HepG2 (cell line): Measurements from ENCODE around the gene KLHL7. TPM values are rescaled to one million over a fixed set of nuclear protein-coding genes. Genes with fewer than 3 reads are reported as not detected.
A peak's percentile ranks its signal among the peaks of the same experiment; 100 is the strongest.

ENCODE experiments used
- BHLHE40 ChIP-seq: IDR thresholded peaks from 2 replicates; pipeline ENCODE4 v1.6.1; 2011; ENCODE audit warnings: low read length, improper control_type of control experiment
- DPF2 ChIP-seq: sonication (generic); formaldehyde crosslinking; IDR thresholded peaks from 2 replicates; pipeline ENCODE4 v1.4.0; 2020; ENCODE audit warnings: mild to moderate bottlenecking, low read depth, missing genetic modification reagents, borderline replicate concordance
- FOXO4 ChIP-seq: sonication (generic); formaldehyde crosslinking; conservative IDR thresholded peaks from 2 replicates; pipeline ENCODE4 v1.8.1; 2023; ENCODE audit warnings: missing genetic modification reagents
- GABPA ChIP-seq, 2 experiments: IDR thresholded peaks; 2 replicates each; pipeline ENCODE4 v1.6.1; 2011 to 2016; ENCODE audit warnings: low read depth in 2 of 2, low read length in 1 of 2, missing biosample characterization in 1 of 2, missing genetic modification characterization in 1 of 2
- HNF4A ChIP-seq: sonication (generic); formaldehyde crosslinking; IDR thresholded peaks from 2 replicates; pipeline ENCODE4 v1.4.0; 2020; ENCODE audit warnings: missing genetic modification reagents
- MAFG ChIP-seq: sonication (generic); formaldehyde crosslinking; IDR thresholded peaks from 2 replicates; pipeline ENCODE4 v1.5.1; 2020; ENCODE audit warnings: mild to moderate bottlenecking, missing genetic modification reagents
- MYNN ChIP-seq: sonication (generic); formaldehyde crosslinking; IDR thresholded peaks from 2 replicates; pipeline ENCODE4 v1.4.0; 2020; ENCODE audit warnings: mild to moderate bottlenecking, low read depth, missing genetic modification reagents
- RELA ChIP-seq: sonication (generic); formaldehyde crosslinking; IDR thresholded peaks from 2 replicates; pipeline ENCODE4 v1.4.0; 2020; ENCODE audit warnings: missing genetic modification reagents
- RNF2 ChIP-seq: fragments of 450-650 bp; conservative IDR thresholded peaks from 2 replicates; pipeline ENCODE4 v1.6.1; 2016; ENCODE audit warnings: low read depth
- ZC3H13 ChIP-seq: sonication (generic); formaldehyde crosslinking; IDR thresholded peaks from 2 replicates; pipeline ENCODE4 v1.8.1; 2023; ENCODE audit warnings: mild to moderate bottlenecking, missing genetic modification reagents, moderate library complexity
- polyA plus RNA-seq, 8 experiments: library from polyadenylated mRNA; depleted of rRNA in 3 of 8; stranded (reverse) in 7 of 8; unstranded in 1 of 8; fragments of >200 nt; fragmentation: Illumina TruSeq in 4 of 8; extraction: Trizol in 4 of 8; gene quantifications; 2 replicates each; pipeline versions ENCODE4 v1.2.1 to v1.2.3, GENCODE V29; 2011 to 2016; ENCODE audit warnings: low read depth in 4 of 8, missing spikeins in 1 of 8, mixed read lengths in 1 of 8; ENCODE audit not compliant: insufficient read depth in 1 of 8
- total RNA-seq, 5 experiments: library from RNA; depleted of rRNA; stranded (reverse); fragments of >200 nt; fragmentation: Illumina TruSeq; extraction: Trizol; gene quantifications; 2 replicates each; pipeline ENCODE4 v1.2.3, GENCODE V29; 2016; ENCODE audit warnings: low read depth in 1 of 5
- TF ChIP-seq, protein P1 (sequence below): sonication (generic); formaldehyde crosslinking; IDR thresholded peaks from 2 replicates; pipeline ENCODE4 v1.4.0; 2020; ENCODE audit warnings: mild to moderate bottlenecking, missing genetic modification reagents, borderline replicate concordance
- TF ChIP-seq, protein P2 (sequence below): IDR thresholded peaks from 2 replicates; pipeline ENCODE4 v1.6.1; 2016; ENCODE audit warnings: missing compliant biosample characterization, missing genetic modification reagents, borderline replicate concordance

The KLHL7 gene
- total and polyA plus RNA-seq, 2 of the 13 experiments (the other 11 are each of a cell fraction or from before 2014, with no cell fraction given), result 16.2 to 34.4 TPM

DNA sequence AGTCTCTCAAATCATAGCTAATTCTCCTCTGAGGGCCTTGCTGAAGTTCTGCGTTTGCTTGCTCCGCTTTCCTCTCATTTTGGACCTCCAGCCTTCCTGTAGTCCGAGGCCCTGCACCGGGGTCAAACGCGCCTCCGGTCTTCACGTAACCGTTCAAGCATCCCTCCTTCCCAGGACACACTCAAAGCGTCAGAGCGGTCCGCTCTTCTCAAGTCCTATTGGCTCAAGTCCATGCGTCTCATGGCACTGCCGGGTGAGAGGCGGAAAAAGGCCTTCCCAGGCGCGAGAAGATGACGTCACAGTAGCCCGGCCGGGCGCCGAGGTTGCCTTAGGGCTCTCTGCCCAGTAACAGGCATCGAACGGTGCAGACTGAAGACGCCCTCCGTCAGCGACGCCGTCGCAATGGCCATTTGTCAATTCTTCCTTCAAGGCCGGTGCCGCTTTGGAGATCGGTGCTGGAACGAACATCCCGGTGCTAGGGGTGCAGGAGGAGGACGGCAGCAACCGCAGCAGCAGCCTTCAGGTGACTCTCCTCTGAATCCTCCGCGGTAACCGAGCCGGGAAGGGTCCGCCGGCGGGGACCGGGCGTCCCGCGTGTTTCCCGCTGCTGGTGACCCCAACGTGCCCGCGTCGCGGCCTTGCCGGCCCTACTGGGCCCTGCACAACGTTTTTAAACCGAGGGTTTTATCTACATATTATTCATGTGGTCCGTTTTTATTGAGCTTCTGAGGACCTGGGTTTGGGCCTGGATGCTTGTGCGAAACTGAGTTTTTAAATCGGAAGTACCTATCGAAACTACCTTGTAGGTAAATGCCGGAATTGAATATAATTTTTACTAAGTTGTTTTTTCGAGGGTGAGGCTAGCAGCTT is 76.3 kb downstream of the KLHL7 start, which contains the start of gene NUP42 (continued):
- no peak for TF ChIP-seq FOXO4 (CRISPR knock-in tag)
- no peak for TF ChIP-seq RELA
- no peak for TF ChIP-seq RNF2
- TF ChIP-seq, protein P1, sequence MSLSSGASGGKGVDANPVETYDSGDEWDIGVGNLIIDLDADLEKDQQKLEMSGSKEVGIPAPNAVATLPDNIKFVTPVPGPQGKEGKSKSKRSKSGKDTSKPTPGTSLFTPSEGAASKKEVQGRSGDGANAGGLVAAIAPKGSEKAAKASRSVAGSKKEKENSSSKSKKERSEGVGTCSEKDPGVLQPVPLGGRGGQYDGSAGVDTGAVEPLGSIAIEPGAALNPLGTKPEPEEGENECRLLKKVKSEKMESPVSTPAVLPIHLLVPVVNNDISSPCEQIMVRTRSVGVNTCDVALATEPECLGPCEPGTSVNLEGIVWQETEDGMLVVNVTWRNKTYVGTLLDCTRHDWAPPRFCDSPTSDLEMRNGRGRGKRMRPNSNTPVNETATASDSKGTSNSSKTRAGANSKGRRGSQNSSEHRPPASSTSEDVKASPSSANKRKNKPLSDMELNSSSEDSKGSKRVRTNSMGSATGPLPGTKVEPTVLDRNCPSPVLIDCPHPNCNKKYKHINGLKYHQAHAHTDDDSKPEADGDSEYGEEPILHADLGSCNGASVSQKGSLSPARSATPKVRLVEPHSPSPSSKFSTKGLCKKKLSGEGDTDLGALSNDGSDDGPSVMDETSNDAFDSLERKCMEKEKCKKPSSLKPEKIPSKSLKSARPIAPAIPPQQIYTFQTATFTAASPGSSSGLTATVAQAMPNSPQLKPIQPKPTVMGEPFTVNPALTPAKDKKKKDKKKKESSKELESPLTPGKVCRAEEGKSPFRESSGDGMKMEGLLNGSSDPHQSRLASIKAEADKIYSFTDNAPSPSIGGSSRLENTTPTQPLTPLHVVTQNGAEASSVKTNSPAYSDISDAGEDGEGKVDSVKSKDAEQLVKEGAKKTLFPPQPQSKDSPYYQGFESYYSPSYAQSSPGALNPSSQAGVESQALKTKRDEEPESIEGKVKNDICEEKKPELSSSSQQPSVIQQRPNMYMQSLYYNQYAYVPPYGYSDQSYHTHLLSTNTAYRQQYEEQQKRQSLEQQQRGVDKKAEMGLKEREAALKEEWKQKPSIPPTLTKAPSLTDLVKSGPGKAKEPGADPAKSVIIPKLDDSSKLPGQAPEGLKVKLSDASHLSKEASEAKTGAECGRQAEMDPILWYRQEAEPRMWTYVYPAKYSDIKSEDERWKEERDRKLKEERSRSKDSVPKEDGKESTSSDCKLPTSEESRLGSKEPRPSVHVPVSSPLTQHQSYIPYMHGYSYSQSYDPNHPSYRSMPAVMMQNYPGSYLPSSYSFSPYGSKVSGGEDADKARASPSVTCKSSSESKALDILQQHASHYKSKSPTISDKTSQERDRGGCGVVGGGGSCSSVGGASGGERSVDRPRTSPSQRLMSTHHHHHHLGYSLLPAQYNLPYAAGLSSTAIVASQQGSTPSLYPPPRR, result peak; percentile 58; the same call in 1 of the 2 replicates
- TF ChIP-seq BHLHE40, result 0 out of 2 replicates have a peak, but pooled peaks have one; percentile 8
- no peak for TF ChIP-seq MYNN (CRISPR knock-in tag)
- no peak; the same call in 1 of the 2 replicates for TF ChIP-seq GABPA (IDR thresholded peaks at IDR 0.05; ENCODE audit: low read depth, low read length)
- peak; percentile 85 for TF ChIP-seq GABPA (CRISPR knock-in tag; IDR thresholded peaks at IDR 0.05; ENCODE audit: low read depth)
- TF ChIP-seq ZC3H13 (CRISPR knock-in tag), result peak; percentile 82; the same call in 1 of the 2 replicates
- no peak for TF ChIP-seq MAFG (CRISPR knock-in tag)
- peak; percentile 65; the same call in 1 of the 2 replicates for TF ChIP-seq DPF2 (CRISPR knock-in tag)
- 0 out of 2 replicates have a peak, but pooled peaks have one; percentile 23 for TF ChIP-seq HNF4A (CRISPR knock-in tag)
- TF ChIP-seq, protein P2, sequence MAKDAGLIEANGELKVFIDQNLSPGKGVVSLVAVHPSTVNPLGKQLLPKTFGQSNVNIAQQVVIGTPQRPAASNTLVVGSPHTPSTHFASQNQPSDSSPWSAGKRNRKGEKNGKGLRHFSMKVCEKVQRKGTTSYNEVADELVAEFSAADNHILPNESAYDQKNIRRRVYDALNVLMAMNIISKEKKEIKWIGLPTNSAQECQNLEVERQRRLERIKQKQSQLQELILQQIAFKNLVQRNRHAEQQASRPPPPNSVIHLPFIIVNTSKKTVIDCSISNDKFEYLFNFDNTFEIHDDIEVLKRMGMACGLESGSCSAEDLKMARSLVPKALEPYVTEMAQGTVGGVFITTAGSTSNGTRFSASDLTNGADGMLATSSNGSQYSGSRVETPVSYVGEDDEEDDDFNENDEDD (CRISPR knock-in tag), result peak; percentile 93; the same call in 1 of the 2 replicates
